Endometrial microvascular endothelial cells (primary cell): ENCODE data around the gene SPECC1L. TPM values are rescaled to one million over a fixed set of nuclear protein-coding genes. Genes with fewer than 3 reads are reported as not detected.
"Not testable (repeated sequence)": the region's sequence is repeated elsewhere in the genome, so short reads cannot be mapped to it uniquely, and the experiment has no call there.

Experiments used
- in situ Hi-C: cut with HindIII; loops from 2 replicates; pipeline ENCODE4 v1.10.0; 2017; ENCODE audit warnings: low sequenced_read_pairs, low pct_unique_long_range_greater_than_20kb; ENCODE audit errors: inconsistent ontology term
- total RNA-seq: library from RNA; depleted of rRNA; stranded (reverse); fragments of >200 nt; gene quantifications from one replicate; pipeline ENCODE4 v1.2.3, GENCODE V29; 2015; ENCODE audit errors: inconsistent ontology term

SPECC1L gene
- total RNA-seq, 1 donor from 2014 or later = 30.1 TPM

DNA sequence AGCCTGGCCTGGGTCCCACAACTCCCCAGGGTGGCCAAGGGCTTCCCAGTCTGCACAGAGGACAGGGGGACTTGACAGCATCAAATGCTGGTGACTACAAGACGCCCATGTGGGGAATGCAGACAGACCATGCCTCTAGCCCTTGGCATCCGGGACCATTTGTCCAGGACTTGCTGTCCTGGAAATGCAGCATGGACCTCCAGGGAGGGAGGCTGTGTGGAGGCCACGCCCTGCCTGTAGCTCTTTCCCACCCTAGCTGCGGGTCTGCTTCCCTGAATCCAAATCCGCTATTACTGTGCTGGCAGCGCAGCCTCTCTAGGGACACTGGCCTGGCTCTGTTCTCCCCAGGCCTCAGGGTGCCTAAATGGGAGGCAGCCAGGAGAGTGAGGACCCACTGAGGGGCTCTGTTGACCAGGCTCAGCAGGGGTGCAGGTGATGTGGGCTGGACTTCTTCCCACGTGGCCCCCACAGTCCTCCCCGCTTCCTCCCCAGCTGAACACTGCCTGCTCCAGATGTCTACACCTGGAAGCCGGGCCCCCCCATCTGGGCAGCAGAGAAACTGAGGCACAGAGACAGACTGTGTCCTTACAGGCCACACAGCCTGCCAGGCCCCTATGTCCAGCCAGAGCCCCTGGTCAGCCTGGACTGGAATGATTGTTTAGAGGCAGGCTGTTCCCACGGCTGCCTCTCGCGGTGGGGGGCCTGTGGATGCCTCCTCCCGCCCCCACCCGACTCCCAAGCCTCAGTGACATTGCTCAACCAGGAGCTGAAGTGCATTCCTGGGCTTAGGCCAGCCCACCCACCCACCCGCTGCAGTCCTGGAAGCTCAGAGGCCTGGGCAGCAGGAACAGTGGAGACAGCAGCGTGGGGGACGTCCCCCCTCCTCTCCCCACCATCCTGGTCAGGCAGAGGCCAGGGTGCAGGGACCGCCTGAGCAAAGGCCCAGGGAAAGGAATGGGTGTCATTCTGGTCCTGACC, 24.8 kb upstream of the SPECC1L start:
- in situ Hi-C loops = not testable (repeated sequence)

DNA sequence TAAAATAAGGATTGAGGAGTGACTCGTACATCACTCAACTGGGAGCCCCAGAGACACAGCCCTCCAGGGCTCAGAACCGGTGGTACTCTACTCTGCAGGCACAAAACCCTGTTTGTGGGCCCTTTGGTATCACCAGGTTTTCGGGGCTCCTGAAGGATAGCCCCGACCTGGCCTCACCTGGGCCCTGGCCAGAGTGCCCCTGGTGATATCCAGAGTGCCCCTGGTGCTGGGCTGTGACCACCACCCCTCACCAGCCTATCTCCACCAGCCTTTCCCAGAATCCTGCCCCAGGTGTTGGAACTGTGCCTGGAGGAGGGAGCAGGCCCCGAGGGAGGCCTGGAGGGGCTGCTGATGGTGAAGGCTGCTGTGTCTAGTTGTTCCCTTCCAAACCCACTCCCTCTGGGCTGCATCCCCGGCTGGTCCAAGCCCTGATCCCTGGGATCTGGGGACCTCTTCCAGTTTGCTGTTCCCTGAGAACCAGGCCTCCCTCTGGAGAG, 23.6 kb upstream of the SPECC1L start:
- in situ Hi-C loops = no loop called here

DNA sequence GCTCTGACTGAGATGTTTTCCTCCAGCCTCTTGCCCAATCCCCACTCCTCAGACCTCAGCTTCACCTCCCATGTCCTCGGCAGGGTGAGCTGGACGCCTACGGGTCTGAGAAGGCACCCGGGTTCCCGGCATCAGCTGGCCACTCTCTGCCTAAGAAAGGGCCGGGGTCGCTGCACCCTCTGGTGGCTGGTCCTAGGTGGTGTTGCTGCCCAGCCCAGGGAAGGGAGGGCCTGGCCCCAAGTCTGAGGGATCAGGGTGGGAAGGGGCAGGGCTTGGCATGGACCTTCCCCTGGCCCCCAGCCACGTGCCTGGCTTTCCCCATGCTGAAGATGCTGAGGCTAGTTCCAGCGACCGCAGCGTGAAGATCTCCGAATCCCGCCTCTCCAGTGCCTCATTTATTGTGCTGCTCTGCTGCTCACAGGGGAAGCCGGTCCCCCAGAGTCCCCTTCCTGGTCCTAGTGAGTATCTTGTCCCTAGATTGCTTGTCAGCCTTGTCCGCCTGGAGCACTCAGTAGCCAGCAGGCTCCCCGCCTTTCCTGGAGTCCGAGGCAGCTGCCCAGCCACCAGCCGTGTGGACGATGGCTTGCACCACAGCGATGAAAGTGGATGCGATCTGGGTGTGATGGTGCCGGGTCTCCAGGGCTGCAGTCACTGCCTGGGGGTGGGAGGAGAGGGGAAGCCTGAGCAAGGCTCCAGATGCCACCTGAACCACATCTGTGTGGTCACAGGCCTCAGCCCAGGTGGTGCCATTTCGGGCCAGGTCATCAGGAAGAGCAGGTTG, 22.9 kb upstream of the SPECC1L start:
- in situ Hi-C loops = no loop called here

GRCh38 chr22:24248611-24249010, 22.0 kb upstream of the SPECC1L start:
- in situ Hi-C loops = not testable (repeated sequence)

- in situ Hi-C loops = not testable (repeated sequence)
Observed at GRCh38 chr22:24249413-24249812, 21.2 kb upstream of the SPECC1L start.

- in situ Hi-C loops = not testable (repeated sequence)
Observed at GRCh38 chr22:24251286-24251685, 19.3 kb upstream of the SPECC1L start.

DNA sequence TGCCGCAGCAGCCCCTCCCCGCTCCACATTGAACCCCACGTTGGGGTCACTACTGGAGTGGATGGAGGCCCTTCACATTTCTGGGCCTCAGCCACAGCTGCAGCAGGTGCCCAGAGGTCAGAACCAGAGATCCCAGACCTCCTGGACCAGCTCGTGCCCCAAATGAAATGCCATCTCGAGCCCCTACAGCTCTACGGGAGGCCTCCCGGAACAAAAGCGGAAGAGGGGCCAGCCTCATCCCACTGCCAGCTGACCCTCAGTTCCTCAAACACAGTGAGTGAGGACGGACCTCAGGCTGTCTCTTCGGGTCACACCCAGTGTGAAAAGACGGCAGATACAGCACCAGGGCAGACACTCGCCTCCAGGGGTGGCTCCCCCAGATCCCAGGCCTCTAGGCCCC, 17.5 kb upstream of the SPECC1L start:
- in situ Hi-C loops = not testable (repeated sequence)

- in situ Hi-C loops = not testable (repeated sequence)
Observed at GRCh38 chr22:24256136-24256535, 14.5 kb upstream of the SPECC1L start.

GRCh38 chr22:24256736-24257135, 13.9 kb upstream of the SPECC1L start:
- in situ Hi-C loops = not testable (repeated sequence)

DNA sequence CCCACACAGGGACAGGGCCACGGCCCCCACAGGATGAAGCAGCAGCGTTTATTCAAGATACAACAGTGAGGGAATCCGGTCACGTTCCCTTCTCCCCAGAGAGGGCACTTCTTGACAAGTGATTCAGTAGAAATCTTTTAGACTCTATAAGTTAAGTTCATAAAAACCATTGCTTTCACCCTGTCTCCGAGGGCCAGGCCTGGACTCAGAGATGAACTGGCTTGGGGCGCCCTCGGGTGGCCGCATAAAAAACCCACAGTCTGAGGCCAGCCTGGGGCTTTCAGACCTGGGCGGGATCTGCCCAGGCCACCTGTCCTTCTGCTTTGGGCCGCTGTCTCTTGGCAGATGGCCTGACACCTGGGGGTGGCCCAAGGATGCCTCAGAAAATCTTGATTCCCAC, 11.2 kb upstream of the SPECC1L start:
- in situ Hi-C loops = not testable (repeated sequence)

DNA sequence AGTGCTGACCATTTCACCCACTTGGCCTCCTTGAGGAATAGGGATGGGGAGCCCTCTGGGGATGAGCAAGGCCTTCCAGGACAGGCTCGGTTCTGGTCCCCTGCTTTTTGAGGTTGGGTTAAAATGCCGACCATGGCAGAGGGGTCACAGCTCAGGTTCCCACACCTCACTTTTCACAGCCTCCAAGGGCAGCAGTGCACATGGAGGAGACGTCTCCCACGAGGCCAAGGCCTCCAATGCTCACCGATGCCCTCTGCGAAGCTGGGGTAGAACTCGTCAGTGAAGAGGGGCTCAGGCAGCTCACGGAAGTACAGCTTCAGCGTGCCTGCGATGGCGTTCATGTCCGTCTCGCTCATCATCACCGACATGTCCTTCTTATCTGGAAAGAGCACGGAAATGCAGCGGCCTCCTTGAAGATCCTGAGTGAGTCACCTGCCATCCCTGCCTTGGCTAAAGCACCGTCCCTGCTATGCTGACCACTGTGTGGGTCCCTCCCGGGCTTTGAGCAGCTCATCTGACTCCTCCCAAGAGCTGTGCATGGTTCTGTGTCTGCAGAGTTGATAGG, 8.4 kb upstream of the SPECC1L start:
- in situ Hi-C loops = not testable (repeated sequence)

DNA sequence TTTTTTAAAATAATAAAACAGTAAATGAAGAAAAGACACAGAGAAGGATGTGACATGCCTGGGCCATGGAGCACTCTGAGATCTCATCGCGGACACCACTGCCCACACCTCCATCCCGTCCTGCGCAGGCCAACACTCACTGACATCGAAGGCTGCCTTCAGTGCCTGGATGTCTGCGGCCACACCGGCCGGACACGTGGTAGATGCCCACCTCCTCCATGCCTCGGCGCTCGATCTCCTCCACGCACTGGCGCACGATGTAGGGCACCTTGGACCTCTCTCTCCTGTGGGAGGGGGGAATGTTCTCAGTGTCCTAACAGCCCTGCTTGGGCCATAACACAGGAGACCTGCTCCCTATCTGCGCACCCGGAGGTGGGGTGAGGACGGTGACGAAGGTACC, 7.2 kb upstream of the SPECC1L start:
- in situ Hi-C loops = not testable (repeated sequence)

- in situ Hi-C loops = not testable (repeated sequence)
Observed at GRCh38 chr22:24264329-24264896, 6.2 kb upstream of the SPECC1L start.

- in situ Hi-C loops = no loop called here
Observed at GRCh38 chr22:24265734-24266133, 4.9 kb upstream of the SPECC1L start.

- in situ Hi-C loops = not testable (repeated sequence)
Observed at GRCh38 chr22:24266495-24266894, 4.1 kb upstream of the SPECC1L start.

DNA sequence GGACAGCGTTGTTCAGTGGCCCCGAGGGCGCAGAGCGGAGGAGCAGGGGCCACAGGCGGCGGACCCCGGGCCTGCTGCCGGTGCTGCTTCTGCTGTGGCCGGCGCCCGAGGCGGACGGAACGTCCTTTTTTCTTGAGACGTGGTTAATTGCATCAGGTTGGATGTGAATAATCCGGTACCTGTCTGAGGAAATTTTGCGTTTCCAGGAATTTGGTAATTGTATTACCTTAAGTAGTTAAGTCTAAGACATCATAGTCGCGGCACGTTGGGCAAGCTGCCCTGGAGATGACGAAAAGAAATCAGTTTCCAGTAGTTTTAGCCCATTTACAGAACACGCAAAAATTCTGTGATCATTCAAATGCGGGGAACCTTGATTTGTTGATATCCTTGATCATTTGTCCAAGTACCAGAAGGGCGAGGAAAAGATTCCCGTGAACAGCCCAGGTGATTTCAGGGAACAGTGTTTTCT, 789 bp downstream of the SPECC1L start:
- in situ Hi-C loops = no loop called here

DNA sequence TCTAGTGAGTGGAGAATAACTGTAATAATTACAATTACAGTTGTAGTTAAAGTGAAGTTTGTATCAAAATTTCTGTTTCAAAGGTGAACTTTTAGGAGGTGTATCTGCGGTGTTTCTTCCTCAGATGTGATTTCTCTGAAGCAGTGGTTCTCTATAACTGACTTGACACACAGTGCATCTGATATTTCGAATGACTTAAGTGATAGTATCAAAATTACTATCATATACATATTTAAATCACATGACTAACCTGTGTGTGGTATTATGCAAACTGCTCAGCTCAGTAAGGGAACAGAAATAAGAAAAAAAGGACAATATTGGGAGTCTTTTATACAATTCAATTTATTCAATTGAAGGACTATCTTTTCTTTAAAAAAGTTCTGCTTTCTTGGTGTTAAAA, 2.4 kb downstream of the SPECC1L start:
- in situ Hi-C loops = not testable (repeated sequence)

- in situ Hi-C loops = not testable (repeated sequence)
Observed at GRCh38 chr22:24273906-24274305, 3.3 kb downstream of the SPECC1L start.
